HepG2 (cell line): ENCODE data around the gene RPS19BP1. TPM values are rescaled to one million over a fixed set of nuclear protein-coding genes. Genes with fewer than 3 reads are reported as not detected.

ENCODE experiments used
- ARID2 ChIP-seq: sonication (generic); formaldehyde crosslinking; IDR thresholded peaks from 2 replicates; pipeline ENCODE4 v1.8.1; 2022; ENCODE audit warnings: mild to moderate bottlenecking, missing genetic modification reagents, borderline replicate concordance
- BCL6 ChIP-seq: IDR thresholded peaks from 2 replicates; pipeline ENCODE4 v1.6.1; 2016; ENCODE audit warnings: missing genetic modification reagents, missing compliant biosample characterization
- CEBPG ChIP-seq: IDR thresholded peaks from 2 replicates; pipeline ENCODE4 v1.6.1; 2016
- DMAP1 ChIP-seq: IDR thresholded peaks from 2 replicates; pipeline ENCODE4 v1.6.1; 2016
- MAFF ChIP-seq: IDR thresholded peaks from 2 replicates; pipeline ENCODE4 v1.6.1; 2011; ENCODE audit warnings: low read depth, low read length, improper control_type of control experiment
- MAFK ChIP-seq, 2 experiments: IDR thresholded peaks in 1 of 2; conservative IDR thresholded peaks in 1 of 2; 2 replicates each; pipeline ENCODE4 v1.6.1; 2011; ENCODE audit warnings: improper control_type of control experiment in 2 of 2, low read length in 2 of 2
- MAZ ChIP-seq, 2 experiments: sonication (generic) in 1 of 2; formaldehyde crosslinking in 1 of 2; IDR thresholded peaks; 2 replicates each; pipeline versions ENCODE4 v1.5.0 to v1.6.1; 2012 to 2020; ENCODE audit warnings: low read depth in 2 of 2, mild to moderate bottlenecking in 2 of 2, borderline replicate concordance in 1 of 2, improper control_type of control experiment in 1 of 2, low read length in 1 of 2, missing genetic modification reagents in 1 of 2, moderate library complexity in 1 of 2
- NFATC3 ChIP-seq: sonication (generic); formaldehyde crosslinking; IDR thresholded peaks from 2 replicates; pipeline ENCODE4 v1.5.1; 2020; ENCODE audit warnings: mild to moderate bottlenecking, missing genetic modification reagents
- PHF21A ChIP-seq: sonication (generic); formaldehyde crosslinking; IDR thresholded peaks from 2 replicates; pipeline ENCODE4 v1.5.0; 2020; ENCODE audit warnings: mild to moderate bottlenecking, missing genetic modification reagents
- ZC3H13 ChIP-seq: sonication (generic); formaldehyde crosslinking; IDR thresholded peaks from 2 replicates; pipeline ENCODE4 v1.8.1; 2023; ENCODE audit warnings: mild to moderate bottlenecking, missing genetic modification reagents, moderate library complexity
- ZFY ChIP-seq: sonication (generic); formaldehyde crosslinking; IDR thresholded peaks from 2 replicates; pipeline ENCODE4 v1.4.0; 2020; ENCODE audit warnings: missing genetic modification reagents
- ZNF224 ChIP-seq: sonication (generic); formaldehyde crosslinking; IDR thresholded peaks from 2 replicates; pipeline ENCODE4 v1.5.0; 2020; ENCODE audit warnings: mild to moderate bottlenecking, missing genetic modification reagents
- ZNF878 ChIP-seq: sonication (generic); formaldehyde crosslinking; IDR thresholded peaks from 2 replicates; pipeline ENCODE4 v1.8.1; 2023; ENCODE audit warnings: mild to moderate bottlenecking, missing genetic modification reagents, moderate library complexity
- ZNF891 ChIP-seq: sonication (generic); formaldehyde crosslinking; IDR thresholded peaks from 2 replicates; pipeline ENCODE4 v1.5.0; 2020; ENCODE audit warnings: mild to moderate bottlenecking, missing genetic modification reagents
- polyA plus RNA-seq, 8 experiments: library from polyadenylated mRNA; depleted of rRNA in 3 of 8; stranded (reverse) in 7 of 8; unstranded in 1 of 8; fragments of >200 nt; fragmentation: Illumina TruSeq in 4 of 8; extraction: Trizol in 4 of 8; gene quantifications; 2 replicates each; pipeline versions ENCODE4 v1.2.1 to v1.2.3, GENCODE V29; 2011 to 2016; ENCODE audit warnings: low read depth in 4 of 8, missing spikeins in 1 of 8, mixed read lengths in 1 of 8; ENCODE audit not compliant: insufficient read depth in 1 of 8
- total RNA-seq, 5 experiments: library from RNA; depleted of rRNA; stranded (reverse); fragments of >200 nt; fragmentation: Illumina TruSeq; extraction: Trizol; gene quantifications; 2 replicates each; pipeline ENCODE4 v1.2.3, GENCODE V29; 2016; ENCODE audit warnings: low read depth in 1 of 5
- TF ChIP-seq, protein P1 (sequence below): sonication (generic); formaldehyde crosslinking; IDR thresholded peaks from 2 replicates; pipeline ENCODE4 v1.4.0; 2020; ENCODE audit warnings: low read depth, mild to moderate bottlenecking, missing genetic modification reagents
- TF ChIP-seq, protein P2 (sequence below): sonication (generic); formaldehyde crosslinking; IDR thresholded peaks from 2 replicates; pipeline ENCODE4 v1.4.0; 2020; ENCODE audit warnings: missing genetic modification reagents, borderline replicate concordance
- TF ChIP-seq, protein P3 (sequence below): sonication (generic); formaldehyde crosslinking; IDR thresholded peaks from 2 replicates; pipeline ENCODE4 v1.4.0; 2020; ENCODE audit warnings: mild to moderate bottlenecking, missing genetic modification reagents, borderline replicate concordance
- TF ChIP-seq, protein P4 (sequence below): sonication (generic); formaldehyde crosslinking; IDR thresholded peaks from 2 replicates; pipeline ENCODE4 v1.9.0; 2022; ENCODE audit warnings: missing genetic modification reagents, mild to moderate bottlenecking, borderline replicate concordance

The RPS19BP1 gene
- total and polyA plus RNA-seq, 2 of the 13 experiments (the other 11 are each of a cell fraction or from before 2014, with no cell fraction given): 44.3 to 81.3 TPM

DNA sequence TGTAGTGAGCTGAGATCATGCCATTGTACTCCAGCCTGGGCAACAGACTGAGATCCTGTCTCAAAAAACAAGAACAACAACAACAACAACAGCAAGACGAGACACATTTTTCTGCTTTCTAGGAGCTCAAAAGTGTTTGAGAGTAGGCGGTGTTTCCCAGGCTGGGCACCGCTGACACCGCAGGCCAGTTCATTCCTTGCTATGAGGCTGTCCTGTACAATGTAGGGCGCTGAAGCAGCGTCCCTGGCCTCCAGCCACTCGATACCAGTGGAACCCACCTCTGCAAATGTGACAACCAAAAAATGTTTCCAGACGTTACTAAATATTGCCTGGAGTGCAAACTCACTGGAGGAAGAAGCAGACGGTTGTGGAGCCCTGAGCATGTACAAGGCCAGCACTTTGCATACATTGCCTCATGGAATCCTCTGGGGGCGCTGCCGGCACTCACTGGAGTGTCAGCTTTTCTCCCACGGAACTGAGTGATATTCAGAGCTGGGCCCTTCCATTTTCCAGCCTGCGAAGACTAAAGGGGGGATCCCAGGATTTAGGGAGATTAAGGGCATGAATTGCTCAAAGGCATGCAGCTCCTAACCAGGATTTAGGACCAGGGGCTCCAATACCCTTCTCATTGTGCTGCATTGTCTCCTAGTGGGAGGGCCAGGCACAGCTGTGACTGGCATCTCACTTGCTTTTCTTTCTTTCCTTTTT, 36.3 kb downstream of the RPS19BP1 start (continued):
- TF ChIP-seq MAZ (IDR thresholded peaks at IDR 0.05; ENCODE audit: borderline replicate concordance, low read depth, low read length): no peak
- TF ChIP-seq MAZ (CRISPR knock-in tag; IDR thresholded peaks at IDR 0.05; ENCODE audit: low read depth): no peak
- TF ChIP-seq, protein P1, sequence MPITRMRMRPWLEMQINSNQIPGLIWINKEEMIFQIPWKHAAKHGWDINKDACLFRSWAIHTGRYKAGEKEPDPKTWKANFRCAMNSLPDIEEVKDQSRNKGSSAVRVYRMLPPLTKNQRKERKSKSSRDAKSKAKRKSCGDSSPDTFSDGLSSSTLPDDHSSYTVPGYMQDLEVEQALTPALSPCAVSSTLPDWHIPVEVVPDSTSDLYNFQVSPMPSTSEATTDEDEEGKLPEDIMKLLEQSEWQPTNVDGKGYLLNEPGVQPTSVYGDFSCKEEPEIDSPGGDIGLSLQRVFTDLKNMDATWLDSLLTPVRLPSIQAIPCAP (CRISPR knock-in tag): no peak
- TF ChIP-seq ZC3H13: no peak
- TF ChIP-seq PHF21A (CRISPR knock-in tag): peak; percentile 16; the same call in 1 of the 2 replicates
- peak; percentile 33; the same call in 1 of the 2 replicates for TF ChIP-seq MAFF
- no peak for TF ChIP-seq ZNF224 (CRISPR knock-in tag)
- TF ChIP-seq DMAP1: no peak
- TF ChIP-seq, protein P2, sequence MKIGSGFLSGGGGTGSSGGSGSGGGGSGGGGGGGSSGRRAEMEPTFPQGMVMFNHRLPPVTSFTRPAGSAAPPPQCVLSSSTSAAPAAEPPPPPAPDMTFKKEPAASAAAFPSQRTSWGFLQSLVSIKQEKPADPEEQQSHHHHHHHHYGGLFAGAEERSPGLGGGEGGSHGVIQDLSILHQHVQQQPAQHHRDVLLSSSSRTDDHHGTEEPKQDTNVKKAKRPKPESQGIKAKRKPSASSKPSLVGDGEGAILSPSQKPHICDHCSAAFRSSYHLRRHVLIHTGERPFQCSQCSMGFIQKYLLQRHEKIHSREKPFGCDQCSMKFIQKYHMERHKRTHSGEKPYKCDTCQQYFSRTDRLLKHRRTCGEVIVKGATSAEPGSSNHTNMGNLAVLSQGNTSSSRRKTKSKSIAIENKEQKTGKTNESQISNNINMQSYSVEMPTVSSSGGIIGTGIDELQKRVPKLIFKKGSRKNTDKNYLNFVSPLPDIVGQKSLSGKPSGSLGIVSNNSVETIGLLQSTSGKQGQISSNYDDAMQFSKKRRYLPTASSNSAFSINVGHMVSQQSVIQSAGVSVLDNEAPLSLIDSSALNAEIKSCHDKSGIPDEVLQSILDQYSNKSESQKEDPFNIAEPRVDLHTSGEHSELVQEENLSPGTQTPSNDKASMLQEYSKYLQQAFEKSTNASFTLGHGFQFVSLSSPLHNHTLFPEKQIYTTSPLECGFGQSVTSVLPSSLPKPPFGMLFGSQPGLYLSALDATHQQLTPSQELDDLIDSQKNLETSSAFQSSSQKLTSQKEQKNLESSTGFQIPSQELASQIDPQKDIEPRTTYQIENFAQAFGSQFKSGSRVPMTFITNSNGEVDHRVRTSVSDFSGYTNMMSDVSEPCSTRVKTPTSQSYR: no peak
- TF ChIP-seq ARID2 (CRISPR knock-in tag): 0 out of 2 replicates have a peak, but pooled peaks have one; percentile 14
- TF ChIP-seq BCL6 (CRISPR knock-in tag): peak; percentile 43; the same call in 1 of the 2 replicates
- TF ChIP-seq ZNF878 (CRISPR knock-in tag): 0 out of 2 replicates have a peak, but pooled peaks have one; percentile 33
- 0 out of 2 replicates have a peak, but pooled peaks have one; percentile 32 for TF ChIP-seq CEBPG (CRISPR knock-in tag)
- TF ChIP-seq ZFY: peak; percentile 32
- TF ChIP-seq ZNF891 (CRISPR knock-in tag): no peak
- no peak for TF ChIP-seq NFATC3 (CRISPR knock-in tag)
- TF ChIP-seq MAFK (conservative IDR thresholded peaks at IDR 0.05 in 1 of 2, IDR thresholded peaks at IDR 0.05 in 1 of 2; ENCODE audit: low read length in 2 of 2): 0 out of 4 replicates have a peak, but pooled peaks of 1 of the 2 experiments have one; percentile 10
- TF ChIP-seq, protein P3, sequence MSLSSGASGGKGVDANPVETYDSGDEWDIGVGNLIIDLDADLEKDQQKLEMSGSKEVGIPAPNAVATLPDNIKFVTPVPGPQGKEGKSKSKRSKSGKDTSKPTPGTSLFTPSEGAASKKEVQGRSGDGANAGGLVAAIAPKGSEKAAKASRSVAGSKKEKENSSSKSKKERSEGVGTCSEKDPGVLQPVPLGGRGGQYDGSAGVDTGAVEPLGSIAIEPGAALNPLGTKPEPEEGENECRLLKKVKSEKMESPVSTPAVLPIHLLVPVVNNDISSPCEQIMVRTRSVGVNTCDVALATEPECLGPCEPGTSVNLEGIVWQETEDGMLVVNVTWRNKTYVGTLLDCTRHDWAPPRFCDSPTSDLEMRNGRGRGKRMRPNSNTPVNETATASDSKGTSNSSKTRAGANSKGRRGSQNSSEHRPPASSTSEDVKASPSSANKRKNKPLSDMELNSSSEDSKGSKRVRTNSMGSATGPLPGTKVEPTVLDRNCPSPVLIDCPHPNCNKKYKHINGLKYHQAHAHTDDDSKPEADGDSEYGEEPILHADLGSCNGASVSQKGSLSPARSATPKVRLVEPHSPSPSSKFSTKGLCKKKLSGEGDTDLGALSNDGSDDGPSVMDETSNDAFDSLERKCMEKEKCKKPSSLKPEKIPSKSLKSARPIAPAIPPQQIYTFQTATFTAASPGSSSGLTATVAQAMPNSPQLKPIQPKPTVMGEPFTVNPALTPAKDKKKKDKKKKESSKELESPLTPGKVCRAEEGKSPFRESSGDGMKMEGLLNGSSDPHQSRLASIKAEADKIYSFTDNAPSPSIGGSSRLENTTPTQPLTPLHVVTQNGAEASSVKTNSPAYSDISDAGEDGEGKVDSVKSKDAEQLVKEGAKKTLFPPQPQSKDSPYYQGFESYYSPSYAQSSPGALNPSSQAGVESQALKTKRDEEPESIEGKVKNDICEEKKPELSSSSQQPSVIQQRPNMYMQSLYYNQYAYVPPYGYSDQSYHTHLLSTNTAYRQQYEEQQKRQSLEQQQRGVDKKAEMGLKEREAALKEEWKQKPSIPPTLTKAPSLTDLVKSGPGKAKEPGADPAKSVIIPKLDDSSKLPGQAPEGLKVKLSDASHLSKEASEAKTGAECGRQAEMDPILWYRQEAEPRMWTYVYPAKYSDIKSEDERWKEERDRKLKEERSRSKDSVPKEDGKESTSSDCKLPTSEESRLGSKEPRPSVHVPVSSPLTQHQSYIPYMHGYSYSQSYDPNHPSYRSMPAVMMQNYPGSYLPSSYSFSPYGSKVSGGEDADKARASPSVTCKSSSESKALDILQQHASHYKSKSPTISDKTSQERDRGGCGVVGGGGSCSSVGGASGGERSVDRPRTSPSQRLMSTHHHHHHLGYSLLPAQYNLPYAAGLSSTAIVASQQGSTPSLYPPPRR (CRISPR knock-in tag): no peak
- TF ChIP-seq, protein P4, sequence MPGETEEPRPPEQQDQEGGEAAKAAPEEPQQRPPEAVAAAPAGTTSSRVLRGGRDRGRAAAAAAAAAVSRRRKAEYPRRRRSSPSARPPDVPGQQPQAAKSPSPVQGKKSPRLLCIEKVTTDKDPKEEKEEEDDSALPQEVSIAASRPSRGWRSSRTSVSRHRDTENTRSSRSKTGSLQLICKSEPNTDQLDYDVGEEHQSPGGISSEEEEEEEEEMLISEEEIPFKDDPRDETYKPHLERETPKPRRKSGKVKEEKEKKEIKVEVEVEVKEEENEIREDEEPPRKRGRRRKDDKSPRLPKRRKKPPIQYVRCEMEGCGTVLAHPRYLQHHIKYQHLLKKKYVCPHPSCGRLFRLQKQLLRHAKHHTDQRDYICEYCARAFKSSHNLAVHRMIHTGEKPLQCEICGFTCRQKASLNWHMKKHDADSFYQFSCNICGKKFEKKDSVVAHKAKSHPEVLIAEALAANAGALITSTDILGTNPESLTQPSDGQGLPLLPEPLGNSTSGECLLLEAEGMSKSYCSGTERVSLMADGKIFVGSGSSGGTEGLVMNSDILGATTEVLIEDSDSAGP: 0 out of 2 replicates have a peak, but pooled peaks have one; percentile 39
